Measurements from ENCODE around the gene SLC1A1.

The SLC1A1 gene

GRCh38 chr9:4579001-4579400 lies 88.7 kb downstream of the SLC1A1 start:
- H3K79me2 ChIP-seq (ENCODE audit: insufficient read depth, low read length), result no peaks in the 10 kb centered on the region
- ATAC-seq (ENCODE audit: insufficient read depth, low read depth), result no peak
- H3K4me2 ChIP-seq (ENCODE audit: insufficient read depth, low read length), result no peak overlapping the region
- no peak for TF ChIP-seq EZH2 (IDR thresholded peaks at IDR 0.05; ENCODE audit: borderline replicate concordance, low read depth, low read length, severe bottlenecking)
- TF ChIP-seq CTCF (IDR thresholded peaks at IDR 0.05; ENCODE audit: borderline replicate concordance, extremely low read depth, low read length, poor library complexity, severe bottlenecking), result no peak
- no peaks in the 10 kb centered on the region for H3K27me3 ChIP-seq (ENCODE audit: insufficient read depth, low read length, poor library complexity)
- H3K9ac ChIP-seq (ENCODE audit: low read depth, low read length), result no peak overlapping the region
- no peak overlapping the region for H3K4me3 ChIP-seq (ENCODE audit: low read depth in 1 of 2, low read length in 2 of 2)
- H3K36me3 ChIP-seq (ENCODE audit: insufficient read depth, low read length), result no peaks in the 10 kb centered on the region
- no peaks in the 10 kb centered on the region for H4K20me1 ChIP-seq (ENCODE audit: insufficient read depth, low read length)
- no peak overlapping the region for H2AFZ ChIP-seq (ENCODE audit: low read depth, low read length)
- no peaks in the 10 kb centered on the region for H3K4me1 ChIP-seq (ENCODE audit: insufficient read depth, low read length)
- no peak overlapping the region for H3K27ac ChIP-seq (ENCODE audit: low read length)
- DNase-seq, result no peak
- no peaks in the 10 kb centered on the region for H3K9me3 ChIP-seq (ENCODE audit: insufficient read depth, low read length, severe bottlenecking)

GRCh38 chr9:4581035-4581760 lies 90.9 kb downstream of the SLC1A1 start:
- TF ChIP-seq EZH2 (IDR thresholded peaks at IDR 0.05; ENCODE audit: borderline replicate concordance, low read depth, low read length, severe bottlenecking) (no peak), CTCF (IDR thresholded peaks at IDR 0.05; ENCODE audit: borderline replicate concordance, extremely low read depth, low read length, poor library complexity, severe bottlenecking) (no peak)
- Histone ChIP-seq H3K9me3 (ENCODE audit: insufficient read depth, low read length, severe bottlenecking) (no peaks in the 10 kb centered on the region), H3K79me2 (ENCODE audit: insufficient read depth, low read length) (no peaks in the 10 kb centered on the region), H3K4me1 (ENCODE audit: insufficient read depth, low read length) (no peaks in the 10 kb centered on the region), H3K4me3 (ENCODE audit: low read depth in 1 of 2, low read length in 2 of 2) (no peak overlapping the region), H3K4me2 (ENCODE audit: insufficient read depth, low read length) (no peak overlapping the region), H3K9ac (ENCODE audit: low read depth, low read length) (no peak overlapping the region), H4K20me1 (ENCODE audit: insufficient read depth, low read length) (no peaks in the 10 kb centered on the region), H3K27me3 (ENCODE audit: insufficient read depth, low read length, poor library complexity) (no peaks in the 10 kb centered on the region), H2AFZ (ENCODE audit: low read depth, low read length) (no peak overlapping the region), H3K27ac (ENCODE audit: low read length) (no peak overlapping the region), H3K36me3 (ENCODE audit: insufficient read depth, low read length) (no peaks in the 10 kb centered on the region)
- DNase-seq (no peak), ATAC-seq (ENCODE audit: insufficient read depth, low read depth) (no peak)

- TF ChIP-seq CTCF (IDR thresholded peaks at IDR 0.05; ENCODE audit: borderline replicate concordance, extremely low read depth, low read length, poor library complexity, severe bottlenecking) (no peak), EZH2 (IDR thresholded peaks at IDR 0.05; ENCODE audit: borderline replicate concordance, low read depth, low read length, severe bottlenecking) (no peak)
- ATAC-seq (ENCODE audit: insufficient read depth, low read depth) (no peak), DNase-seq (no peak)
- Histone ChIP-seq H3K4me2 (ENCODE audit: insufficient read depth, low read length) (no peak overlapping the region), H3K9ac (ENCODE audit: low read depth, low read length) (no peak overlapping the region), H3K27me3 (ENCODE audit: insufficient read depth, low read length, poor library complexity) (no peaks in the 10 kb centered on the region), H3K9me3 (ENCODE audit: insufficient read depth, low read length, severe bottlenecking) (no peaks in the 10 kb centered on the region), H3K27ac (ENCODE audit: low read length) (no peak overlapping the region), H3K4me1 (ENCODE audit: insufficient read depth, low read length) (no peaks in the 10 kb centered on the region), H3K4me3 (ENCODE audit: low read depth in 1 of 2, low read length in 2 of 2) (no peak overlapping the region), H3K79me2 (ENCODE audit: insufficient read depth, low read length) (no peaks in the 10 kb centered on the region), H2AFZ (ENCODE audit: low read depth, low read length) (no peak overlapping the region), H4K20me1 (ENCODE audit: insufficient read depth, low read length) (no peaks in the 10 kb centered on the region), H3K36me3 (ENCODE audit: insufficient read depth, low read length) (no peaks in the 10 kb centered on the region)
These were observed 91.7 kb downstream of the SLC1A1 start for GRCh38 chr9:4581861-4582565.
